HepG2 (cell line): ENCODE measurements around the gene AJM1. TPM values are rescaled to one million over a fixed set of nuclear protein-coding genes. Genes with fewer than 3 reads are reported as not detected.

Experiments
- ATAC-seq: fragments of 200-7000 bp; cut with Tn5 transposase; 3 replicates; pipeline ENCODE4 v1.9.1; 2020; ENCODE audit warnings: mild to moderate bottlenecking, moderate library complexity
- BruUV-seq: library from RNA; stranded (reverse); fragments of 400-500 nt; replicated peaks from 2 replicates; lab custom pipeline; 2021; lab: Mats Ljungman, UMichigan
- CTCF ChIA-PET: fragments of 300-600 bp; formaldehyde crosslinking; extraction: SDS; loops from one replicate; lab custom pipeline; 2021; ENCODE audit warnings: low total read pairs, inconsistent platforms, low intra/inter-chr PET ratio; lab: Yijun Ruan, JAX
- POLR2A ChIA-PET: fragments of 350-600 bp; sonication (Branson Sonifier 250); formaldehyde crosslinking; loops from one replicate; lab custom pipeline; 2020; ENCODE audit warnings: antibody characterized with exemption, inconsistent platforms; lab: Yijun Ruan, JAX
- DNase-seq: peaks from one replicate; pipeline ENCODE4 v3.0.0-alpha.2; 2015; ENCODE audit warnings: low spot score
- FAIRE-seq: peaks from 3 replicates; lab custom pipeline; 2011; peaks lifted over from hg19 to GRCh38; lab: Jason Lieb, UNC
- H2AFZ ChIP-seq: one replicate; pipeline ENCODE4 v1.6.1; 2011; ENCODE audit warnings: low read length, inconsistent platforms
- H3K27ac ChIP-seq: fragments of 300-600 bp; 3 replicates; pipeline ENCODE4 v1.8.0; 2011; ENCODE audit warnings: mixed run types, mild to moderate bottlenecking, mixed read lengths, low read length, inconsistent platforms; ENCODE audit not compliant: insufficient read depth; ENCODE audit errors: extremely low read length
- H3K27me3 ChIP-seq, 2 experiments: fragments of 200-600 bp in 1 of 2; 2 replicates in 1 of 2; 3 replicates in 1 of 2; pipeline versions ENCODE4 v1.6.0 to v1.8.0; 2011; ENCODE audit warnings: low read length in 2 of 2, mild to moderate bottlenecking in 2 of 2, moderate library complexity in 2 of 2, inconsistent platforms in 1 of 2; ENCODE audit not compliant: insufficient read depth in 2 of 2, control insufficient read depth in 1 of 2
- H3K36me3 ChIP-seq, 2 experiments: fragments of 200-600 bp in 1 of 2; replicated peaks in 1 of 2; 2 replicates in 1 of 2; 3 replicates in 1 of 2; pipeline versions ENCODE4 v1.5.1 to v1.8.0; 2011; ENCODE audit warnings: low read length in 2 of 2, inconsistent platforms in 1 of 2; ENCODE audit not compliant: insufficient read depth in 2 of 2, control insufficient read depth in 1 of 2
- H3K4me1 ChIP-seq: 2 replicates; pipeline ENCODE4 v1.5.1; 2012; ENCODE audit warnings: low read length, inconsistent platforms; ENCODE audit not compliant: insufficient read depth
- H3K4me2 ChIP-seq: 2 replicates; pipeline ENCODE4 v1.6.0; 2011; ENCODE audit warnings: low read depth, low read length, inconsistent platforms
- H3K4me3 ChIP-seq, 3 experiments: fragments of 200-600 bp in 1 of 3; sonication (generic), shearing (Covaris generic) in 1 of 3; replicated peaks in 1 of 3; 2 replicates each; pipeline ENCODE4 v1.5.1; 2011 to 2016; ENCODE audit warnings: low read length in 3 of 3, inconsistent platforms in 2 of 3, low read depth in 2 of 3, mild to moderate bottlenecking in 2 of 3, control low read depth in 1 of 3, mixed read lengths in 1 of 3; ENCODE audit not compliant: insufficient read depth in 1 of 3
- H3K79me2 ChIP-seq: one replicate; pipeline ENCODE4 v1.6.1; 2011; ENCODE audit warnings: low read length, inconsistent platforms; ENCODE audit not compliant: insufficient read depth
- H3K9ac ChIP-seq: 2 replicates; pipeline ENCODE4 v1.6.0; 2011; ENCODE audit warnings: mild to moderate bottlenecking, low read depth, low read length, inconsistent platforms; ENCODE audit not compliant: insufficient read depth
- H3K9me3 ChIP-seq: 2 replicates; pipeline ENCODE4 v1.5.1; 2012; ENCODE audit warnings: mild to moderate bottlenecking, low read length
- H4K20me1 ChIP-seq: 2 replicates; pipeline ENCODE4 v1.6.0; 2011; ENCODE audit warnings: inconsistent platforms, mild to moderate bottlenecking, low read length, moderate library complexity; ENCODE audit not compliant: insufficient read depth
- BATF2 ChIP-seq: sonication (generic); formaldehyde crosslinking; IDR thresholded peaks from 2 replicates; pipeline ENCODE4 v1.8.0; 2022; ENCODE audit warnings: mild to moderate bottlenecking, missing genetic modification reagents, moderate library complexity
- CENPT ChIP-seq: sonication (generic); formaldehyde crosslinking; IDR thresholded peaks from 2 replicates; pipeline ENCODE4 v1.8.0; 2022; ENCODE audit warnings: low read depth, mild to moderate bottlenecking, moderate library complexity, missing genetic modification reagents
- DR1 ChIP-seq: sonication (generic); formaldehyde crosslinking; IDR thresholded peaks from 2 replicates; pipeline ENCODE4 v1.8.0; 2021; ENCODE audit warnings: mild to moderate bottlenecking, missing genetic modification reagents, inconsistent platforms
- E2F5 ChIP-seq: sonication (generic); formaldehyde crosslinking; conservative IDR thresholded peaks from 2 replicates; pipeline ENCODE4 v1.4.0; 2020; ENCODE audit warnings: missing genetic modification reagents
- ISX ChIP-seq: sonication (generic); formaldehyde crosslinking; conservative IDR thresholded peaks from 2 replicates; pipeline ENCODE4 v1.5.0; 2020; ENCODE audit warnings: missing genetic modification reagents
- KDM2A ChIP-seq: sonication (generic); formaldehyde crosslinking; IDR thresholded peaks from 2 replicates; pipeline ENCODE4 v1.4.0; 2020; ENCODE audit warnings: low read depth, missing genetic modification reagents, borderline replicate concordance
- NR2C2 ChIP-seq: sonication (generic); formaldehyde crosslinking; IDR thresholded peaks from 2 replicates; pipeline ENCODE4 v1.4.0; 2020; ENCODE audit warnings: missing genetic modification reagents, mild to moderate bottlenecking, moderate library complexity, borderline replicate concordance
- PAXIP1 ChIP-seq: sonication (generic); formaldehyde crosslinking; conservative IDR thresholded peaks from 2 replicates; pipeline ENCODE4 v1.4.0; 2020; ENCODE audit warnings: mild to moderate bottlenecking, missing genetic modification reagents, moderate library complexity
- THAP11 ChIP-seq: IDR thresholded peaks from 2 replicates; pipeline ENCODE4 v1.6.1; 2016; ENCODE audit warnings: missing biosample characterization, missing genetic modification reagents
- ZMYM4 ChIP-seq: sonication (generic); formaldehyde crosslinking; IDR thresholded peaks from 2 replicates; pipeline ENCODE4 v1.8.1; 2023; ENCODE audit warnings: mild to moderate bottlenecking, missing genetic modification reagents
- ZNF639 ChIP-seq: conservative IDR thresholded peaks from 2 replicates; pipeline ENCODE4 v1.6.1; 2018; ENCODE audit warnings: missing genetic modification reagents
- ZNF674 ChIP-seq: sonication (generic); formaldehyde crosslinking; IDR thresholded peaks from 2 replicates; pipeline ENCODE4 v1.5.0; 2020; ENCODE audit warnings: low read depth, mild to moderate bottlenecking, missing genetic modification reagents
- WGBS: methylation state at CpG from one replicate; pipeline ENCODE4 v1.1.6; 2017; ENCODE audit warnings: low lambda C conversion rate; 5-methylcytosine and 5-hydroxymethylcytosine counted together
- in situ Hi-C: cut with HindIII; loops from 2 replicates; pipeline ENCODE4 v1.10.0; 2017; ENCODE audit warnings: low pct_unique_long_range_greater_than_20kb; ENCODE audit not compliant: extremely low pct_ligation_motif_present
- intact Hi-C: fragments of 100-400 bp; cut with micrococcal nuclease; formaldehyde crosslinking; loops from one replicate; pipeline ENCODE4 v1.10.0; 2022; ENCODE audit not compliant: unreplicated experiment
- polyA plus RNA-seq, 8 experiments: library from polyadenylated mRNA; depleted of rRNA in 3 of 8; stranded (reverse) in 7 of 8; unstranded in 1 of 8; fragments of >200 nt; fragmentation: Illumina TruSeq in 4 of 8; extraction: Trizol in 4 of 8; gene quantifications; 2 replicates each; pipeline versions ENCODE4 v1.2.1 to v1.2.3, GENCODE V29; 2011 to 2016; ENCODE audit warnings: low read depth in 4 of 8, missing spikeins in 1 of 8, mixed read lengths in 1 of 8; ENCODE audit not compliant: insufficient read depth in 1 of 8
- total RNA-seq, 5 experiments: library from RNA; depleted of rRNA; stranded (reverse); fragments of >200 nt; fragmentation: Illumina TruSeq; extraction: Trizol; gene quantifications; 2 replicates each; pipeline ENCODE4 v1.2.3, GENCODE V29; 2016; ENCODE audit warnings: low read depth in 1 of 5

Gene AJM1
- total and polyA plus RNA-seq, 2 of the 13 experiments (the other 11 are each of a cell fraction or from before 2014, with no cell fraction given): 1.1 to 1.2 TPM

GRCh38 chr9:136799079-136799853 lies 43.0 kb upstream of the AJM1 start (continued):
- TF ChIP-seq PAXIP1 (CRISPR knock-in tag) (peak; percentile 81), NR2C2 (CRISPR knock-in tag) (peak; percentile 30; the same call in 1 of the 2 replicates), ZMYM4 (CRISPR knock-in tag) (peak; percentile 45; the same call in 1 of the 2 replicates), DR1 (peak; percentile 42; the same call in 1 of the 2 replicates), ZNF674 (CRISPR knock-in tag) (peak; percentile 39; the same call in 1 of the 2 replicates)

- Histone ChIP-seq H3K27ac (peak overlapping the region; percentile 84), H3K4me3 (peak overlapping the region; percentile 67 to 85 (median 81)), H4K20me1 (no peaks in the 10 kb centered on the region; the same call in none of the 2 replicates), H3K27me3 (no peaks in the 10 kb centered on the region), H2AFZ (no peak overlapping the region), H3K4me2 (peak overlapping the region; percentile 90), H3K9me3 (no peaks in the 10 kb centered on the region), H3K9ac (peak overlapping the region; percentile 70), H3K79me2 (peaks cover 32% of the 10 kb centered on the region), H3K4me1 (peaks cover 75% of the 10 kb centered on the region), H3K36me3 (peaks cover 0 to 2% of the 10 kb centered on the region in 2 experiments; a peak in 2 of 5 replicates)
- FAIRE-seq (no peak), DNase-seq (peak; percentile 85), ATAC-seq (peak; percentile 65)
- WGBS: 0% methylated on average over 18 of the region's 63 CpGs
- intact Hi-C loops: no loop called here
- ChIA-PET CTCF (no interaction called here), POLR2A (interaction anchor here (0.8 to 2.8 kb wide), 20 partner anchors 8 to 440 kb away, joined by 3 to 35 read pairs (median 5); partner anchors contain the start of genes AJM1, ENTPD2, MAN1B1 and RABL6)
- in situ Hi-C loops: no loop called here
- no TSS peak for BruUV-seq
- TF ChIP-seq KDM2A (CRISPR knock-in tag) (peak; percentile 62; the same call in 1 of the 2 replicates), ISX (peak; percentile 75; the same call in 1 of the 2 replicates), BATF2 (CRISPR knock-in tag) (no peak; the same call in 1 of the 2 replicates), CENPT (CRISPR knock-in tag) (no peak), THAP11 (0 out of 2 replicates have a peak, but pooled peaks have one; percentile 0), E2F5 (0 out of 2 replicates have a peak, but pooled peaks have one; percentile 54), ZNF639 (peak; percentile 30; the same call in 1 of the 2 replicates)
Observed at GRCh38 chr9:136799854-136800657, 42.2 kb upstream of the AJM1 start.
